K562 (cell line): Measurements from ENCODE around the gene DVL2. TPM values are rescaled to one million over a fixed set of nuclear protein-coding genes. Genes with fewer than 3 reads are reported as not detected.

ENCODE experiments used
- ATAC-seq: fragments of 200-7000 bp; cut with Tn5 transposase; 3 replicates; pipeline ENCODE4 v1.9.1; 2020; ENCODE audit warnings: moderate library complexity
- BruUV-seq: library from RNA; stranded (reverse); fragments of 400-500 nt; replicated peaks from 2 replicates; lab custom pipeline; 2021; lab: Mats Ljungman, UMichigan
- CTCF ChIA-PET: fragments of 300-600 bp; formaldehyde crosslinking; extraction: SDS; loops from one replicate; lab custom pipeline; 2021; ENCODE audit warnings: low intra/inter-chr PET ratio; lab: Yijun Ruan, JAX
- POLR2A ChIA-PET: fragments of 300-600, 350-650 bp; sonication (Branson Sonifier 250); formaldehyde crosslinking; extraction: SDS; loops from one replicate; lab custom pipeline; 2021; ENCODE audit warnings: antibody characterized with exemption, inconsistent platforms; lab: Yijun Ruan, JAX
- DNase-seq, 4 experiments: peaks; one replicate each; pipeline versions ENCODE4 v3.0.0 to v3.0.0-alpha.2; 2011 to 2018; ENCODE audit warnings: low spot score in 3 of 4, mixed read lengths in 3 of 4; ENCODE audit errors: extremely low read depth in 1 of 4
- FAIRE-seq: peaks from 2 replicates; lab custom pipeline; 2011; peaks lifted over from hg19 to GRCh38; lab: Jason Lieb, UNC
- H2AFZ ChIP-seq: 2 replicates; pipeline ENCODE4 v1.6.0; 2011; ENCODE audit warnings: low read depth, low read length, control low read depth, inconsistent platforms
- H3K27ac ChIP-seq: fragments of 200-600 bp; 3 replicates; pipeline ENCODE4 v1.8.0; 2011; ENCODE audit warnings: low read depth, mild to moderate bottlenecking, control low read depth, inconsistent platforms, low read length, moderate library complexity, mixed read lengths; ENCODE audit errors: extremely low read depth
- H3K27me3 ChIP-seq, 2 experiments: fragments of 300-600 bp in 1 of 2; 2 replicates in 1 of 2; 3 replicates in 1 of 2; pipeline versions ENCODE4 v1.6.0 to v1.8.0; 2011; ENCODE audit warnings: inconsistent platforms in 2 of 2, low read length in 2 of 2, mild to moderate bottlenecking in 1 of 2, mixed read lengths in 1 of 2, moderate library complexity in 1 of 2; ENCODE audit not compliant: control insufficient read depth in 2 of 2, insufficient read depth in 2 of 2
- H3K36me3 ChIP-seq: fragments of 300-600 bp; 3 replicates; pipeline ENCODE4 v1.8.0; 2011; ENCODE audit warnings: mild to moderate bottlenecking, low read length, inconsistent platforms; ENCODE audit not compliant: control insufficient read depth, insufficient read depth
- H3K4me1 ChIP-seq, 2 experiments: fragments of 200-600 bp in 1 of 2; replicated peaks in 1 of 2; 2 replicates in 1 of 2; 3 replicates in 1 of 2; pipeline versions ENCODE4 v1.5.1 to v1.8.0; 2011; ENCODE audit warnings: inconsistent platforms in 2 of 2, low read length in 2 of 2, mild to moderate bottlenecking in 1 of 2, mixed read lengths in 1 of 2, moderate library complexity in 1 of 2; ENCODE audit not compliant: control insufficient read depth in 2 of 2, insufficient read depth in 2 of 2
- H3K4me2 ChIP-seq: 2 replicates; pipeline ENCODE4 v1.6.1; 2011; ENCODE audit warnings: low read length, control low read depth, inconsistent platforms, mixed read lengths; ENCODE audit not compliant: insufficient read depth
- H3K4me3 ChIP-seq: fragments of 200-600 bp; sonication (generic), shearing (Covaris generic); 2 replicates; pipeline ENCODE4 v1.5.1; 2016; ENCODE audit warnings: control low read depth, inconsistent platforms
- H3K79me2 ChIP-seq: fragments of 200-600 bp; 3 replicates; pipeline ENCODE4 v1.8.0; 2011; ENCODE audit warnings: low read length, inconsistent platforms; ENCODE audit not compliant: control insufficient read depth, insufficient read depth
- H3K9ac ChIP-seq, 2 experiments: 2 replicates each; pipeline versions ENCODE4 v1.6.0 to v1.6.1; 2011; ENCODE audit warnings: low read depth in 2 of 2, low read length in 2 of 2, control low read depth in 1 of 2, inconsistent platforms in 1 of 2, mild to moderate bottlenecking in 1 of 2, mixed read lengths in 1 of 2; ENCODE audit not compliant: insufficient read depth in 1 of 2
- H3K9me1 ChIP-seq: one replicate; pipeline ENCODE4 v1.6.0; 2011; ENCODE audit warnings: inconsistent platforms, mild to moderate bottlenecking, low read length, moderate library complexity; ENCODE audit not compliant: control insufficient read depth, insufficient read depth
- H3K9me3 ChIP-seq: replicated peaks from 2 replicates; pipeline ENCODE4 v1.5.1; 2011; ENCODE audit warnings: low read depth, low read length, inconsistent platforms; ENCODE audit not compliant: control insufficient read depth, insufficient read depth
- H4K20me1 ChIP-seq: replicated peaks from 2 replicates; pipeline ENCODE4 v1.6.1; 2011; ENCODE audit warnings: low read length, inconsistent platforms, mixed read lengths; ENCODE audit not compliant: control insufficient read depth, insufficient read depth
- CCNT2 ChIP-seq: IDR thresholded peaks from 2 replicates; pipeline ENCODE4 v1.6.1; 2011; ENCODE audit warnings: borderline replicate concordance, low read depth, mild to moderate bottlenecking, moderate library complexity, mixed read lengths, low read length; ENCODE audit not compliant: insufficient read length; ENCODE audit errors: extremely low read depth
- MXI1 ChIP-seq: IDR thresholded peaks from 2 replicates; pipeline ENCODE4 v1.6.1; 2011; ENCODE audit warnings: low read depth, mild to moderate bottlenecking, improper control_type of control experiment, low read length
- MYNN ChIP-seq, 2 experiments: sonication (generic); formaldehyde crosslinking in 1 of 2; IDR thresholded peaks; 2 replicates each; pipeline versions ENCODE4 v1.5.0 to v1.6.1; 2016 to 2020; ENCODE audit warnings: antibody characterized with exemption in 1 of 2, missing genetic modification reagents in 1 of 2
- NR2C1 ChIP-seq, 2 experiments: fragments of 450-650 bp; IDR thresholded peaks; 2 replicates each; pipeline ENCODE4 v1.6.1; 2017; ENCODE audit warnings: mild to moderate bottlenecking in 2 of 2, antibody characterized with exemption in 1 of 2, inconsistent platforms in 1 of 2, missing compliant biosample characterization in 1 of 2, missing genetic modification characterization in 1 of 2
- POLR2A ChIP-seq: fragments of 450-650 bp; conservative IDR thresholded peaks from 2 replicates; pipeline ENCODE4 v1.6.1; 2016
- RAD21 ChIP-seq, 2 experiments: fragments of 250-450 bp in 1 of 2; fragments of 450-650 bp in 1 of 2; sonication (Bioruptor Pico) in 1 of 2; formaldehyde crosslinking in 1 of 2; IDR thresholded peaks in 1 of 2; conservative IDR thresholded peaks in 1 of 2; 2 replicates each; pipeline versions ENCODE4 v1.4.0 to v1.8.0; 2020 to 2022; ENCODE audit warnings: mild to moderate bottlenecking in 2 of 2, moderate library complexity in 1 of 2
- RBFOX2 ChIP-seq: fragments of 200-400 bp; formaldehyde crosslinking; IDR thresholded peaks from 2 replicates; pipeline ENCODE4 v1.6.1; 2017; ENCODE audit warnings: low read depth, mild to moderate bottlenecking, low read length, moderate library complexity
- SMARCC2 ChIP-seq: fragments of 450-650 bp; IDR thresholded peaks from 2 replicates; pipeline ENCODE4 v1.6.1; 2017; ENCODE audit warnings: antibody characterized with exemption, moderate library complexity, mild to moderate bottlenecking, low read depth
- SRSF1 ChIP-seq: fragments of 200-400 bp; formaldehyde crosslinking; IDR thresholded peaks from 2 replicates; pipeline ENCODE4 v1.6.1; 2017; ENCODE audit warnings: mild to moderate bottlenecking, low read depth, low read length, moderate library complexity
- TCF7 ChIP-seq: sonication (generic); IDR thresholded peaks from 2 replicates; pipeline ENCODE4 v1.6.1; 2016; ENCODE audit warnings: antibody characterized with exemption, borderline replicate concordance
- WGBS: fragments of 100-300 bp; shearing (Covaris generic); methylation state at CpG from one replicate; pipeline ENCODE4 v1.1.6; 2016; ENCODE audit warnings: low coverage, mixed read lengths; ENCODE audit not compliant: insufficient coverage; ENCODE audit errors: missing lambda C conversion rate; 5-methylcytosine and 5-hydroxymethylcytosine counted together
- in situ Hi-C: fragments of 300-500 bp; cut with MboI; formaldehyde crosslinking; loops from 4 replicates; pipeline ENCODE4 v1.15.0; 2018; ENCODE audit warnings: inconsistent platforms, mixed read lengths
- intact Hi-C: fragments of 100-400 bp; cut with micrococcal nuclease; formaldehyde crosslinking; loops from 2 replicates; pipeline ENCODE4 v1.14.2; 2022
- polyA plus RNA-seq, 8 experiments: library from polyadenylated mRNA; depleted of rRNA in 4 of 8; stranded (reverse) in 5 of 8; unstranded in 3 of 8; fragments of >200 nt; fragmentation: Nextera tagmentation in 2 of 8; fragmentation: Illumina TruSeq in 1 of 8; extraction: Ambion mirVana in 2 of 8; extraction: Trizol in 1 of 8; gene quantifications; 2 replicates each; pipeline versions ENCODE4 v1.2.1 to v1.2.3, GENCODE V29; 2011 to 2014; ENCODE audit warnings: inconsistent platforms in 1 of 8, missing spikeins in 1 of 8
- total RNA-seq, 7 experiments: library from RNA; depleted of rRNA in 6 of 7; stranded (reverse); fragments of >200 nt in 6 of 7; fragmentation: Illumina TruSeq in 2 of 7; extraction: Trizol in 2 of 7; gene quantifications; 2 replicates each; pipeline versions ENCODE4 v1.2.1 to v1.2.3, GENCODE V29; 2011 to 2021; ENCODE audit warnings: low replicate concordance in 1 of 7
- TF ChIP-seq, protein P1 (sequence below): fragments of 250-450 bp; sonication (Bioruptor Pico); IDR thresholded peaks from 2 replicates; pipeline ENCODE4 v1.4.0; 2020
- TF ChIP-seq, protein P2 (sequence below): fragments of 250-450 bp; sonication (Bioruptor Pico); IDR thresholded peaks from 2 replicates; pipeline ENCODE4 v1.5.0; 2021; ENCODE audit warnings: mild to moderate bottlenecking, moderate library complexity

Gene DVL2
- total and polyA plus RNA-seq, 9 of the 15 experiments (the other 6 are each of a cell fraction or from before 2014, with no cell fraction given) = 1.3 to 49.5 (median 24.3) TPM

DNA sequence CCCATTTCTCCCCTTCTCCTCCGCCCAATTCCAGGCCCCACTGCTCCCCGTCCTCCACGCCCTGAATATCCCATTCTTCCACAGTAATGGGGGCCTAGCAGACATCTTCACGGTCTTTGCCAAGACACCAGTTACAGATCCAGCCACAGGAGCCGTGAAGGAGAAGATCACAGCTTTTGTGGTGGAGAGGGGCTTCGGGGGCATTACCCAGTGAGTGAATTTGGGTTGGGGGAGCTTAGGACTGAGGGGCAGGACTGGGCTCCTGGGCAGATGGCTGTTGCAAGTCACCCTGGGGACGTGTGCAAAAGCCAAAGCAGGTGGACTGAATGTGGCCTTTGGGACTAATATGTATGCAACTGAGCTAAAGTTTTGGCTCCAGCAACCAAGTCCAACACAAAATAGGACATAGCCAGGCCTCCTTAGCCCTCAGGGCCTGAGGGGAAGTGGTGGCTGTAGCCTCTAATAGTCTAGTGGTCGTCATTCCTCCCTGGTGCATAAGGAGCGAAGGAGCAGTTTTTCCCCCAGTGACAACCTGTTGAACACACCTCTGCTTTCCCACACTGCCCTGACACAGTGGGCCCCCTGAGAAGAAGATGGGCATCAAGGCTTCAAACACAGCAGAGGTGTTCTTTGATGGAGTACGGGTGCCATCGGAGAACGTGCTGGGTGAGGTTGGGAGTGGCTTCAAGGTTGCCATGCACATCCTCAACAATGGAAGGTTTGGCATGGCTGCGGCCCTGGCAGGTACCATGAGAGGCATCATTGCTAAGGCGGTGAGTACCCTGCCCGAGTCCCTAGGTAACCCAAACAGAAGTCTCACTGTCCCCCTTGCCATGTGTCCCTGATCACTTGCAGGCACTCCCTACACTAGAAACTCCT, 12.0 kb downstream of the DVL2 start (continued):
- TF ChIP-seq, protein P1, sequence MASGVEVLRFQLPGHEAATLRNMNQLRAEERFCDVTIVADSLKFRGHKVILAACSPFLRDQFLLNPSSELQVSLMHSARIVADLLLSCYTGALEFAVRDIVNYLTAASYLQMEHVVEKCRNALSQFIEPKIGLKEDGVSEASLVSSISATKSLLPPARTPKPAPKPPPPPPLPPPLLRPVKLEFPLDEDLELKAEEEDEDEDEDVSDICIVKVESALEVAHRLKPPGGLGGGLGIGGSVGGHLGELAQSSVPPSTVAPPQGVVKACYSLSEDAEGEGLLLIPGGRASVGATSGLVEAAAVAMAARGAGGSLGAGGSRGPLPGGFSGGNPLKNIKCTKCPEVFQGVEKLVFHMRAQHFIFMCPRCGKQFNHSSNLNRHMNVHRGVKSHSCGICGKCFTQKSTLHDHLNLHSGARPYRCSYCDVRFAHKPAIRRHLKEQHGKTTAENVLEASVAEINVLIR (CRISPR knock-in tag) = no peak
- no peak for TF ChIP-seq SRSF1

DNA sequence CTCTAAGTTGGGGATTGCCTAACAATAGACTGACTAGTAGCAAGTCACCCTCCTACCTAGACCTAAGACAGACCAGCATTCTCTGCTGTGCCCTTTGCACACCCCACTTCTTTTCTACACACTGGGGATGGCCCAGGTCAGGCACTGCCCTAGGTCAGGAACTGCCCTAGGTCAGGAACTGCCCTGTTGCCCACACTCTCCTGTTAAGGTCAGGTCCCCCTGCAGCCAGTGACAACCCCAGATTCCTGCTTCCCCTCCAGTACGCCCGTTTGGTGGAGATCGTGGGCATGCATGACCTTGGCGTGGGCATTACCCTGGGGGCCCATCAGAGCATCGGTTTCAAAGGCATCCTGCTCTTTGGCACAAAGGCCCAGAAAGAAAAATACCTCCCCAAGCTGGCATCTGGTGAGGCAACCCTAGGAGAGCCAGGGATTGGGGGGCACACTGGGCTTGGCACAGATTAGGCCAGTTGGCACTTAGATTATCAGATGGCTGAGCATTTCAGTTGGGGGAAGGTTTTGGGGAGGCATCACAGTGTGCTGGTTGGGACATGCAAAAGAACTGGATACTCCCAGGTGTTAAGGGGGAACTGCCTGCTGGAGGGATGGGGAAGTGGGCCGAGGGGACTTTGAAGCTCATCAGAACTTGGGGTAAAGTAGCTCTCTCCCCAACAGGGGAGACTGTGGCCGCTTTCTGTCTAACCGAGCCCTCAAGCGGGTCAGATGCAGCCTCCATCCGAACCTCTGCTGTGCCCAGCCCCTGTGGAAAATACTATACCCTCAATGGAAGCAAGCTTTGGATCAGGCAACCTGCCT, 12.8 kb downstream of the DVL2 start:
- POLR2A ChIA-PET = interaction anchor here (0.6 to 7.7 kb wide), 8 partner anchors 9 to 255 kb away, joined by 3 to 73 read pairs (median 4); partner anchors contain the start of genes ACAP1, DVL2, GABARAP and PHF23
- ATAC-seq = no peak

More for the DNA sequence above, 12.8 kb downstream of the DVL2 start:
- peaks cover 6% of the 10 kb centered on the region for H3K9me1 ChIP-seq
- H3K4me1 ChIP-seq = peaks cover 26 to 57% of the 10 kb centered on the region in 2 experiments
- TF ChIP-seq RBFOX2 (peak; percentile 7; the same call in 1 of the 2 replicates), SMARCC2 (no peak), MYNN (IDR thresholded peaks at IDR 0.05) (0 out of 2 replicates have a peak, but pooled peaks have one; percentile 6), MYNN (CRISPR knock-in tag; IDR thresholded peaks at IDR 0.05) (no peak), MXI1 (no peak), CCNT2 (peak; percentile 18), POLR2A (peak; percentile 49; the same call in 1 of the 2 replicates), TCF7 (no peak), RAD21 (CRISPR knock-in tag; conservative IDR thresholded peaks at IDR 0.05 in 1 of 2, IDR thresholded peaks at IDR 0.05 in 1 of 2) (0 out of 4 replicates have a peak, but pooled peaks of 1 of the 2 experiments have one; percentile 3), NR2C1 (IDR thresholded peaks at IDR 0.05) (no peak), NR2C1 (tag; IDR thresholded peaks at IDR 0.05) (no peak)
- TF ChIP-seq, protein P2, sequence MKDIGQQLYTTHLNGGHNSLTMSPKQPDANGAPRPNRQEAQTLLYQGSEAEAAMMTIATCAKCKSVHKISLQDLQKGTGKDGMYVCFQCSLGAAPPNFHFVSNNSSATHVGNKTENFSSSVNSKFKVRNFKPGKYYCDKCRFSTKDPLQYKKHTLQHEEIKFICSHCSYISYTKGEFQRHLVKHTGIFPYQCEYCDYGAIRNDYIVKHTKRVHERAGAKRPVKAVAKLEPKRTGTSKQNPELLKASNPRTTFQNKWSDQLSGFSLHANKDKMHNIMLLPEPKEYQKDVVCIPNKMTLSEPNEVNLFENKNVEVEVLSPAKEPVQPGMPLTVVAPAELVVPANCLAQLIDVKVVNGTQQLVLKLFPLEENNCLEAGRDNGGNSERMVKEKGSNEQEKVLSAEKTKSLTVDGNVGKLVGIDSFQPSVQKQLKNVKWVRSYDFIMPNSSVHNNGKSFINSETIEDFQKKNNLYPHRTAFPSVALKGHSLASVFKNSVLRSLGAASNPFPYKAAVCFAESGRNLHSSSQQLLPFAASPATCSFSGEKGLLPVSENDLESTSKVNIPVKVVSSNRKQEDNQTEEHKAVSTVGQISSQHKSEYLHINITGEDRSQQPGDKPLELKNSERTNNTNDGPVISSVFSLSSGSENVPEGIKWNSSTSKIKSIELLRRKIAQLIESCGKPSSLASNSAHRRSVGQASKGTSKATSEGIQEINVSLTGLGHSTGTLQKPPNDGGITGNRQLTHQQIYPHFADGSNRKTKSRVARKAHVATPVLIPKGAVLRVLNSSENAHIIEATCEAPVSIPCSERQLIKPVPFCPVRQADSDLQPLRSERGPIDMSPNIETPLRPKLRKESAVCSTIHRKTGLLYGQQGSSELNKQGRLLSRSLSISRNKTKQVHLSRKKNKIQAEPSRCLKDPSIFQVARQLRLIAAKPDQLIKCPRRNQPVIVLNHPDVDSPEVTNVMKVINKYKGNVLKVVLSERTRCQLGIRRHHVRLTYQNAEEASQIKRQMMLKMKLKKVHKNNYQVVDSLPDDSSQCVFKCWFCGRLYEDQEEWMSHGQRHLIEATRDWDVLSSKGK (CRISPR knock-in tag) = no peak
- 96% methylated on average over 6 of the region's 10 CpGs for WGBS
- H3K36me3 ChIP-seq = peaks cover 60% of the 10 kb centered on the region; the same call in 2 of the 3 replicates
- H3K9ac ChIP-seq = peak overlapping the region in 1 of 2 experiments; percentile 69; a peak in 1 of 4 replicates
- CTCF ChIA-PET = no interaction called here
- H3K4me2 ChIP-seq = peak overlapping the region; percentile 93; the same call in 1 of the 2 replicates
- H2AFZ ChIP-seq = no peak overlapping the region
- no peaks in the 10 kb centered on the region for H3K27me3 ChIP-seq
- H4K20me1 ChIP-seq = peaks cover 6% of the 10 kb centered on the region
- H3K79me2 ChIP-seq = peaks cover 31% of the 10 kb centered on the region
- BruUV-seq = no TSS peak
- DNase-seq = no peak
- peak overlapping the region; percentile 90; the same call in 1 of the 3 replicates for H3K27ac ChIP-seq
- H3K9me3 ChIP-seq = no peaks in the 10 kb centered on the region
- in situ Hi-C loops = no loop called here
- peak overlapping the region; percentile 87; the same call in 1 of the 2 replicates for H3K4me3 ChIP-seq
- intact Hi-C loops = no loop called here
- FAIRE-seq = no peak
